ENCODE data around the gene LRFN4. TPM values are rescaled to one million over a fixed set of nuclear protein-coding genes. Genes with fewer than 3 reads are reported as not detected.

Gene LRFN4
- total and polyA plus RNA-seq, 2 of the 8 experiments (the other 6 are each of a cell fraction or from before 2014, with no cell fraction given): 49.8 to 64.3 TPM

DNA sequence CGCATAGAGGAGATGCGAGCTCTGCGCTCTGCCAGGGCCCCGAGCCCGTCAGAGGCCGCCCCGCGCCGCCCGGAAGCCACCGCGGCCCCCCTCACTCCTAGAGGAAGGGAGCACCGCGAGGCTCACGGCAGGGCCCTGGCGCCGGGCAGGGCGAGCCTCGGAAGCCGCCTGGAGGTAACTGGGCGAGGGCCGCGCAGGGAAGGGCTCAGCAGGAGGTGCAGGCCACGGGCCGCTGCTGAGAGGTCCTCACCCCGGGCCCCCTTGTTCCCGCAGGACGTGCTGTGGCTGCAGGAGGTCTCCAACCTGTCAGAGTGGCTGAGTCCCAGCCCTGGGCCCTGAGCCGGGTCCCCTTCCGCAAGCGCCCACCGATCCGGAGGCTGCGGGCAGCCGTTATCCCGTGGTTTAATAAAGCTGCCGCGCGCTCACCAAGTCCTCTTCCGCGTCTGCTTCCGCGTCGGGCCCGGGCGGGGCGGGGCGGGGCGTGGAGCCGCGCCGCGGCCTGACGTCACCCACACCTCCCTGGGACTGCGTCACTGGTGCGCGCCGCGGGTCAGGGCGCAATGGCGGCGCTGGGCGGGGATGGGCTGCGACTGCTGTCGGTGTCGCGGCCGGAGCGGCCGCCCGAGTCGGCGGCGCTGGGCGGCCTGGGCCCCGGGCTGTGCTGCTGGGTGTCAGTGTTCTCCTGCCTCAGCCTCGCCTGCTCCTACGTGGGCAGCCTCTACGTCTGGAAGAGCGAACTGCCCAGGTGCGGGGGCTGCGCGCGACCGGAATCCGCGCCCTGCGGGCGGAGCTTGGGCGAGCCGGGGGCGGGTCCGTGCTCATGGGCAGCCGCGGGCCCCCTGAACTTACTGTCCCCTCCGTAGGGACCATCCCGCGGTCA is 13.7 kb upstream of the LRFN4 start, which contains the start of gene RCE1 (continued):
- TF ChIP-seq GTF2F1 (IDR thresholded peaks at IDR 0.05; ENCODE audit: borderline replicate concordance, low read depth, low read length): no peak
- TF ChIP-seq, protein P1, sequence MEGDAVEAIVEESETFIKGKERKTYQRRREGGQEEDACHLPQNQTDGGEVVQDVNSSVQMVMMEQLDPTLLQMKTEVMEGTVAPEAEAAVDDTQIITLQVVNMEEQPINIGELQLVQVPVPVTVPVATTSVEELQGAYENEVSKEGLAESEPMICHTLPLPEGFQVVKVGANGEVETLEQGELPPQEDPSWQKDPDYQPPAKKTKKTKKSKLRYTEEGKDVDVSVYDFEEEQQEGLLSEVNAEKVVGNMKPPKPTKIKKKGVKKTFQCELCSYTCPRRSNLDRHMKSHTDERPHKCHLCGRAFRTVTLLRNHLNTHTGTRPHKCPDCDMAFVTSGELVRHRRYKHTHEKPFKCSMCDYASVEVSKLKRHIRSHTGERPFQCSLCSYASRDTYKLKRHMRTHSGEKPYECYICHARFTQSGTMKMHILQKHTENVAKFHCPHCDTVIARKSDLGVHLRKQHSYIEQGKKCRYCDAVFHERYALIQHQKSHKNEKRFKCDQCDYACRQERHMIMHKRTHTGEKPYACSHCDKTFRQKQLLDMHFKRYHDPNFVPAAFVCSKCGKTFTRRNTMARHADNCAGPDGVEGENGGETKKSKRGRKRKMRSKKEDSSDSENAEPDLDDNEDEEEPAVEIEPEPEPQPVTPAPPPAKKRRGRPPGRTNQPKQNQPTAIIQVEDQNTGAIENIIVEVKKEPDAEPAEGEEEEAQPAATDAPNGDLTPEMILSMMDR (IDR thresholded peaks at IDR 0.05; ENCODE audit: control extremely low read depth in 1 of 3, insufficient read depth in 1 of 3, low read depth in 1 of 3, low read length in 3 of 3): no peak
- TF ChIP-seq TAF1 (IDR thresholded peaks at IDR 0.05; ENCODE audit: low read depth, low read length): peak; percentile 97
- TF ChIP-seq SIN3A (conservative IDR thresholded peaks at IDR 0.05 in 1 of 2, IDR thresholded peaks at IDR 0.05 in 1 of 2; ENCODE audit: low read depth in 1 of 2, low read length in 2 of 2): peak; percentile 30 to 87; a peak in 2 of 4 replicates
- no peak for TF ChIP-seq RAD21 (IDR thresholded peaks at IDR 0.05 in 1 of 2, conservative IDR thresholded peaks at IDR 0.05 in 1 of 2; ENCODE audit: low read depth in 2 of 2, low read length in 2 of 2)
- TF ChIP-seq EP300 (IDR thresholded peaks at IDR 0.05; ENCODE audit: borderline replicate concordance in 1 of 2, low read depth in 2 of 2, low read length in 2 of 2): peak in 1 of 2 experiments; percentile 40; a peak in 1 of 3 replicates
- TF ChIP-seq CEBPB (IDR thresholded peaks at IDR 0.05; ENCODE audit: low read depth, low read length): no peak
- TF ChIP-seq, protein P2, sequence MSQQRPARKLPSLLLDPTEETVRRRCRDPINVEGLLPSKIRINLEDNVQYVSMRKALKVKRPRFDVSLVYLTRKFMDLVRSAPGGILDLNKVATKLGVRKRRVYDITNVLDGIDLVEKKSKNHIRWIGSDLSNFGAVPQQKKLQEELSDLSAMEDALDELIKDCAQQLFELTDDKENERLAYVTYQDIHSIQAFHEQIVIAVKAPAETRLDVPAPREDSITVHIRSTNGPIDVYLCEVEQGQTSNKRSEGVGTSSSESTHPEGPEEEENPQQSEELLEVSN (IDR thresholded peaks at IDR 0.05): no peak
- TF ChIP-seq GABPA (IDR thresholded peaks at IDR 0.05; ENCODE audit: borderline replicate concordance, insufficient read depth, low read length): no peak
- no peak for TF ChIP-seq BRCA1 (IDR thresholded peaks at IDR 0.05; ENCODE audit: low read depth, low read length)
- peak; percentile 98 for TF ChIP-seq PHF8 (conservative IDR thresholded peaks at IDR 0.05; ENCODE audit: low read depth, low read length)
- peak; percentile 73 for TF ChIP-seq ATF3 (IDR thresholded peaks at IDR 0.05; ENCODE audit: insufficient read depth, low read depth, low read length)
- no peak for TF ChIP-seq SIX5 (IDR thresholded peaks at IDR 0.05; ENCODE audit: low read depth, low read length)
- no peak for TF ChIP-seq CHD1 (IDR thresholded peaks at IDR 0.05; ENCODE audit: low read depth, low read length)
- peak; percentile 96 for TF ChIP-seq ASH2L (IDR thresholded peaks at IDR 0.05; ENCODE audit: low read length)
- TF ChIP-seq SP2 (IDR thresholded peaks at IDR 0.05; ENCODE audit: low read length): no peak
- TF ChIP-seq SIRT6 (IDR thresholded peaks at IDR 0.05; ENCODE audit: low read length): no peak
- TF ChIP-seq CREB1 (IDR thresholded peaks at IDR 0.05): peak; percentile 98
- no peak for TF ChIP-seq KDM1A (IDR thresholded peaks at IDR 0.05; ENCODE audit: borderline replicate concordance, low read length)

All from H1 (cell line).